ENCODE results near the gene KIF17. TPM values are rescaled to one million over a fixed set of nuclear protein-coding genes. Genes with fewer than 3 reads are reported as not detected.

Gene KIF17
- total RNA-seq, 4 donors from 2014 or later: 0.27 to 21.1 (median 0.79) TPM; not detected in 1

GRCh38 chr1:20689645-20690056, 28.2 kb downstream of the KIF17 start:
- DNase-seq: no peak
- WGBS, 2 donors (ENCODE audit: low coverage in 1 of 2): 73 to 88% methylated on average over 3 of the region's 3 CpGs
- intact Hi-C loops (cut with DNase I; ENCODE audit: low total_unique reads): no loop called here
- TF ChIP-seq EP300 (IDR thresholded peaks at IDR 0.05; ENCODE audit: low read depth) (no peak), POLR2AphosphoS5 (IDR thresholded peaks at IDR 0.05) (no peak), POLR2A (IDR thresholded peaks at IDR 0.05) (no peak)
- TF ChIP-seq, protein P1, sequence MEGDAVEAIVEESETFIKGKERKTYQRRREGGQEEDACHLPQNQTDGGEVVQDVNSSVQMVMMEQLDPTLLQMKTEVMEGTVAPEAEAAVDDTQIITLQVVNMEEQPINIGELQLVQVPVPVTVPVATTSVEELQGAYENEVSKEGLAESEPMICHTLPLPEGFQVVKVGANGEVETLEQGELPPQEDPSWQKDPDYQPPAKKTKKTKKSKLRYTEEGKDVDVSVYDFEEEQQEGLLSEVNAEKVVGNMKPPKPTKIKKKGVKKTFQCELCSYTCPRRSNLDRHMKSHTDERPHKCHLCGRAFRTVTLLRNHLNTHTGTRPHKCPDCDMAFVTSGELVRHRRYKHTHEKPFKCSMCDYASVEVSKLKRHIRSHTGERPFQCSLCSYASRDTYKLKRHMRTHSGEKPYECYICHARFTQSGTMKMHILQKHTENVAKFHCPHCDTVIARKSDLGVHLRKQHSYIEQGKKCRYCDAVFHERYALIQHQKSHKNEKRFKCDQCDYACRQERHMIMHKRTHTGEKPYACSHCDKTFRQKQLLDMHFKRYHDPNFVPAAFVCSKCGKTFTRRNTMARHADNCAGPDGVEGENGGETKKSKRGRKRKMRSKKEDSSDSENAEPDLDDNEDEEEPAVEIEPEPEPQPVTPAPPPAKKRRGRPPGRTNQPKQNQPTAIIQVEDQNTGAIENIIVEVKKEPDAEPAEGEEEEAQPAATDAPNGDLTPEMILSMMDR (IDR thresholded peaks at IDR 0.05): no peak
- no peaks in the 10 kb centered on the region for H3K36me3 ChIP-seq
- H3K4me3 ChIP-seq: no peak overlapping the region
- no peaks in the 10 kb centered on the region for H3K27me3 ChIP-seq
- H3K4me1 ChIP-seq: no peaks in the 10 kb centered on the region
- no peak overlapping the region for H3K27ac ChIP-seq
- no peaks in the 10 kb centered on the region for H3K9me3 ChIP-seq
- in situ Hi-C loops (cut with MboI; ENCODE audit: low pct_ligation_motif_present in 1 of 4, low pct_unique_long_range_greater_than_20kb in 1 of 4, low sequenced_read_pairs in 3 of 4): loop anchor here (10.0 to 25.0 kb wide), 3 partner anchors 498 to 523 kb away; partner anchors contain the start of gene EIF4G3 (in 1 of the 4)

GRCh38 chr1:20686883-20687725, 30.7 kb downstream of the KIF17 start:
- in situ Hi-C loops (cut with MboI; ENCODE audit: low pct_ligation_motif_present in 1 of 4, low pct_unique_long_range_greater_than_20kb in 1 of 4, low sequenced_read_pairs in 3 of 4): loop anchor here in 2 of 4 donors (25.0 kb wide), 2 partner anchors 500 to 525 kb away; partner anchors contain the start of gene EIF4G3 (in 1 of the 2)
- H3K9me3 ChIP-seq: no peaks in the 10 kb centered on the region
- intact Hi-C loops (cut with DNase I; ENCODE audit: low total_unique reads): no loop called here
- WGBS, 2 donors (ENCODE audit: low coverage in 1 of 2): 81 to 100% methylated on average over 2 to 26 of the region's 26 CpGs
- no peak overlapping the region for H3K27ac ChIP-seq
- H3K27me3 ChIP-seq: no peaks in the 10 kb centered on the region
- H3K4me1 ChIP-seq: no peaks in the 10 kb centered on the region
- H3K4me3 ChIP-seq: no peak overlapping the region
- H3K36me3 ChIP-seq: no peaks in the 10 kb centered on the region
- no peak for DNase-seq
- TF ChIP-seq POLR2AphosphoS5 (IDR thresholded peaks at IDR 0.05): no peak
- TF ChIP-seq POLR2A (IDR thresholded peaks at IDR 0.05): no peak
- TF ChIP-seq, protein P1 (IDR thresholded peaks at IDR 0.05): no peak
- no peak for TF ChIP-seq EP300 (IDR thresholded peaks at IDR 0.05; ENCODE audit: low read depth)

DNA sequence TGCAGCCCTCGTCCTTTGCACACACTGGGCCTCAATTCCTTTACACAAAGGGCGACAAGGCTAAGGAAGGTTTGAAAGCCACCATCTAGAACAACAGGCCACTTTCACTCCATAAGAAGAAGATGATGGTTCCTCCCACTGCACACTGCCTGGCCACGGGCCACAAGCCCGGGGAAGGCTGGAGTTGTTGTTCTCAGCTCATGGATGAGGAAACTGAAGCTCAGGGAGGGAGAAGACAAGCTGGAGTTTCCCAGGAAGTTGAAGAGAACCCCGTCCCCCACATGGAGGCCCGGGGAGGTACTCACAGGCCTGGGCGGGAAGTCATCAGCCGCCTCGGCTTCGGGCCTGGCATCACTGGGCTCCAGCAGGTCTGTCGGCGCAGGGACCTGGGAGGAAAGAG, 32.1 kb downstream of the KIF17 start:
- Histone ChIP-seq H3K27me3 (no peaks in the 10 kb centered on the region), H3K4me3 (no peak overlapping the region), H3K4me1 (no peaks in the 10 kb centered on the region), H3K9me3 (no peaks in the 10 kb centered on the region), H3K27ac (peak overlapping the region in 3 of 4 donors; percentile 22 to 58 (median 43)), H3K36me3 (no peaks in the 10 kb centered on the region)
- DNase-seq: no peak
- 84% methylated on average over 12 of the region's 12 CpGs; no CpG with 5 or more reads in 1 of the 2 donors for WGBS, 2 donors (ENCODE audit: low coverage in 1 of 2)
- intact Hi-C loops (cut with DNase I; ENCODE audit: low total_unique reads) (loop anchor here (2.0 kb wide), 1 partner anchor 21 kb away; no protein-coding TSS in a partner anchor), in situ Hi-C loops (cut with MboI; ENCODE audit: low pct_ligation_motif_present in 1 of 4, low pct_unique_long_range_greater_than_20kb in 1 of 4, low sequenced_read_pairs in 3 of 4) (loop anchor here in 2 of 4 donors (25.0 kb wide), 2 partner anchors 502 to 527 kb away; partner anchors contain the start of gene EIF4G3 (in 1 of the 2))
- TF ChIP-seq POLR2A (IDR thresholded peaks at IDR 0.05): no peak
- TF ChIP-seq, protein P1 (IDR thresholded peaks at IDR 0.05): no peak
- no peak for TF ChIP-seq EP300 (IDR thresholded peaks at IDR 0.05; ENCODE audit: low read depth)

DNA sequence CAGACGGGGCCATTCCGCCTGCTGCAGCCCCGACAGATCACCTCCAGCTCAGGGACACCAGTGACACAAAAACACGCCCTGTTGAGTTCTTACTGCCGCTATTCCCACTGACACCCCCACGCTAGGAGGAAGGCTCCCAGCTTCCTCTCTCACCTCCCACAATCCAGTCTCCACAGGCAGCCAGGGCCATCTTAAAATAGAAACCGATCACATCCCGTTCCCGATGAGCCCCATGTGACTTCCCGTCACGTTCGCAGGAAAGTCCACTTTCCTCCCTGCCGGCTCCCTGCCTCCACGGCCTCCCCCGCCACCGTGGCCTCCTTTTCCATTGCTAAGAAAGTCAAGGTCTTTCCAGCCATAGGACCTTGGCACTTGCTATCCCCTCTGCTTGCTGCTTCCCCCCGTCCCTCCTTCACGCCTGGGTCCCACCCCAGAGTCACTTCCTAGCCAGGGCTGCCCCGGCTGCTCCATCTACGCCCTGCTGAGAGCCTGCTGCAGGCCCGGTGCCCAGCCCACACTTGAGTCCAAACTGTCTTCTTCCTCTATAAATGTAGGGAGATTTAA, 32.6 kb downstream of the KIF17 start:
- in situ Hi-C loops (cut with MboI; ENCODE audit: low pct_ligation_motif_present in 1 of 4, low pct_unique_long_range_greater_than_20kb in 1 of 4, low sequenced_read_pairs in 3 of 4): loop anchor here in 2 of 4 donors (25.0 kb wide), 2 partner anchors 502 to 527 kb away; partner anchors contain the start of gene EIF4G3 (in 1 of the 2)
- Histone ChIP-seq H3K27ac (peak overlapping the region; percentile 28 to 58 (median 40)), H3K4me3 (no peak overlapping the region), H3K4me1 (no peaks in the 10 kb centered on the region), H3K36me3 (no peaks in the 10 kb centered on the region), H3K27me3 (no peaks in the 10 kb centered on the region), H3K9me3 (no peaks in the 10 kb centered on the region)
- 86 to 87% methylated on average over 7 to 20 of the region's 21 CpGs for WGBS, 2 donors (ENCODE audit: low coverage in 1 of 2)
- TF ChIP-seq, protein P1 (IDR thresholded peaks at IDR 0.05): no peak
- TF ChIP-seq EP300 (IDR thresholded peaks at IDR 0.05; ENCODE audit: low read depth): no peak
- no peak for TF ChIP-seq POLR2AphosphoS5 (IDR thresholded peaks at IDR 0.05)
- TF ChIP-seq POLR2A (IDR thresholded peaks at IDR 0.05): no peak
- intact Hi-C loops (cut with DNase I; ENCODE audit: low total_unique reads): loop anchor here (2.0 kb wide), 1 partner anchor 22 kb away; no protein-coding TSS in a partner anchor
- DNase-seq: no peak
